WTC11 (cell line): ENCODE data around the gene CDC42EP4. TPM values are rescaled to one million over a fixed set of nuclear protein-coding genes. Genes with fewer than 3 reads are reported as not detected.
A peak's percentile ranks its signal among the peaks of the same experiment; 100 is the strongest.

Source experiments
- ATAC-seq: fragments of 200-7000 bp; cut with Tn5 transposase; 2 replicates; pipeline ENCODE4 v1.10.0; 2021; ENCODE audit warnings: mild to moderate bottlenecking, moderate library complexity
- CTCF ChIA-PET: fragments of 300-600 bp; sonication (Branson Sonifier 250); formaldehyde crosslinking; loops from one replicate; lab custom pipeline; 2021; ENCODE audit warnings: antibody characterized with exemption; lab: Charles Lee
- POLR2A ChIA-PET: fragments of 350-600 bp; sonication (Branson Sonifier 250); formaldehyde crosslinking; loops from one replicate; lab custom pipeline; 2021; ENCODE audit warnings: antibody characterized with exemption; lab: Charles Lee
- DNase-seq: peaks from one replicate; pipeline ENCODE4 v3.0.0; 2021; ENCODE audit warnings: low spot score
- H3K27ac Mint-ChIP-seq: 2 replicates; pipeline ENCODE4 v1.8.0; 2021; ENCODE audit warnings: mixed read lengths
- H3K27me3 Mint-ChIP-seq: 2 replicates; pipeline ENCODE4 v1.8.0; 2021; ENCODE audit warnings: low read depth, mild to moderate bottlenecking, moderate library complexity, mixed read lengths
- H3K36me3 Mint-ChIP-seq: 2 replicates; pipeline ENCODE4 v1.8.0; 2021; ENCODE audit warnings: mixed read lengths
- H3K4me1 Mint-ChIP-seq: 2 replicates; pipeline ENCODE4 v1.8.0; 2022; ENCODE audit warnings: mixed read lengths
- H3K4me3 Mint-ChIP-seq: 2 replicates; pipeline ENCODE4 v1.8.0; 2021; ENCODE audit warnings: mild to moderate bottlenecking, moderate library complexity, mixed read lengths
- H3K9me3 Mint-ChIP-seq: 2 replicates; pipeline ENCODE4 v1.8.0; 2021; ENCODE audit warnings: mixed read lengths
- ATF2 ChIP-seq: sonication (generic); formaldehyde crosslinking; IDR thresholded peaks from 2 replicates; pipeline ENCODE4 v1.8.1; 2022; ENCODE audit warnings: low read depth, missing genetic modification reagents, borderline replicate concordance
- ATF3 ChIP-seq: sonication (generic); formaldehyde crosslinking; conservative IDR thresholded peaks from 2 replicates; pipeline ENCODE4 v1.8.1; 2022; ENCODE audit warnings: mild to moderate bottlenecking, missing genetic modification reagents
- CREB1 ChIP-seq: sonication (generic); formaldehyde crosslinking; IDR thresholded peaks from 2 replicates; pipeline ENCODE4 v1.8.0; 2023; ENCODE audit warnings: mild to moderate bottlenecking, missing genetic modification reagents
- CTCF ChIP-seq: fragments of 200-600 bp; IDR thresholded peaks from 2 replicates; pipeline ENCODE4 v1.8.0; 2022; ENCODE audit warnings: antibody characterized with exemption
- EMX1 ChIP-seq: fragments of 250-450 bp; sonication (Bioruptor Pico); IDR thresholded peaks from 2 replicates; pipeline ENCODE4 v1.8.0; 2021; ENCODE audit warnings: mild to moderate bottlenecking
- ETV6 ChIP-seq: sonication (generic); formaldehyde crosslinking; IDR thresholded peaks from 2 replicates; pipeline ENCODE4 v1.8.1; 2022; ENCODE audit warnings: mild to moderate bottlenecking, missing genetic modification reagents
- GABPB1 ChIP-seq: sonication (generic); formaldehyde crosslinking; IDR thresholded peaks from 2 replicates; pipeline ENCODE4 v1.8.1; 2023; ENCODE audit warnings: mild to moderate bottlenecking, missing genetic modification reagents
- HMGA2 ChIP-seq: fragments of 250-450 bp; sonication (Bioruptor Pico); IDR thresholded peaks from 2 replicates; pipeline ENCODE4 v1.4.0; 2021; ENCODE audit warnings: mild to moderate bottlenecking, moderate library complexity
- HMGXB4 ChIP-seq: sonication (generic); formaldehyde crosslinking; IDR thresholded peaks from 2 replicates; pipeline ENCODE4 v1.8.1; 2023; ENCODE audit warnings: mild to moderate bottlenecking, moderate library complexity, missing genetic modification reagents
- MAX ChIP-seq: sonication (generic); formaldehyde crosslinking; IDR thresholded peaks from 2 replicates; pipeline ENCODE4 v1.8.0; 2022; ENCODE audit warnings: mild to moderate bottlenecking, missing genetic modification reagents
- PRDM15 ChIP-seq: sonication (generic); formaldehyde crosslinking; IDR thresholded peaks from 2 replicates; pipeline ENCODE4 v1.8.0; 2022; ENCODE audit warnings: missing genetic modification reagents
- PRRX2 ChIP-seq: fragments of 250-450 bp; sonication (Bioruptor Pico); IDR thresholded peaks from 2 replicates; pipeline ENCODE4 v1.8.0; 2021; ENCODE audit warnings: mild to moderate bottlenecking
- RELA ChIP-seq: sonication (generic); formaldehyde crosslinking; IDR thresholded peaks from 2 replicates; pipeline ENCODE4 v1.8.1; 2022; ENCODE audit warnings: missing genetic modification reagents, mild to moderate bottlenecking, borderline replicate concordance
- SMAD4 ChIP-seq: sonication (generic); formaldehyde crosslinking; IDR thresholded peaks from 2 replicates; pipeline ENCODE4 v1.8.0; 2022; ENCODE audit warnings: mild to moderate bottlenecking, missing genetic modification reagents
- SOX15 ChIP-seq: fragments of 250-450 bp; sonication (Bioruptor Pico); IDR thresholded peaks from 2 replicates; pipeline ENCODE4 v1.9.0; 2021; ENCODE audit warnings: mild to moderate bottlenecking
- SP1 ChIP-seq: sonication (generic); formaldehyde crosslinking; conservative IDR thresholded peaks from 2 replicates; pipeline ENCODE4 v1.8.1; 2022; ENCODE audit warnings: missing genetic modification reagents
- TCF7 ChIP-seq: sonication (generic); formaldehyde crosslinking; IDR thresholded peaks from 2 replicates; pipeline ENCODE4 v1.8.0; 2022; ENCODE audit warnings: mild to moderate bottlenecking, low read depth, missing genetic modification reagents, moderate library complexity
- TP53 ChIP-seq: sonication (generic); formaldehyde crosslinking; IDR thresholded peaks from 2 replicates; pipeline ENCODE4 v1.8.1; 2023; ENCODE audit warnings: mild to moderate bottlenecking, missing genetic modification reagents
- ZBTB21 ChIP-seq: sonication (generic); formaldehyde crosslinking; IDR thresholded peaks from 2 replicates; pipeline ENCODE4 v1.8.1; 2023; ENCODE audit warnings: mild to moderate bottlenecking, missing genetic modification reagents, borderline replicate concordance
- ZNF317 ChIP-seq: sonication (generic); formaldehyde crosslinking; IDR thresholded peaks from 2 replicates; pipeline ENCODE4 v1.8.1; 2023; ENCODE audit warnings: low read depth, mild to moderate bottlenecking, moderate library complexity, missing genetic modification reagents, borderline replicate concordance
- ZNF423 ChIP-seq: fragments of 250-450 bp; sonication (Bioruptor Pico); IDR thresholded peaks from 2 replicates; pipeline ENCODE4 v2.1.2; 2022; ENCODE audit warnings: mild to moderate bottlenecking, moderate library complexity
- total RNA-seq: library from RNA; stranded (reverse); gene quantifications from 3 replicates; pipeline ENCODE4 v1.2.3, GENCODE V29; 2021

CDC42EP4 gene
- total RNA-seq, 1 experiment from 2014 or later: 18.8 TPM

- Mint-ChIP-seq H3K9me3 (no peaks in the 10 kb centered on the region), H3K4me1 (peaks cover 57% of the 10 kb centered on the region), H3K4me3 (no peak overlapping the region), H3K27me3 (no peaks in the 10 kb centered on the region), H3K27ac (no peak overlapping the region), H3K36me3 (no peaks in the 10 kb centered on the region)
- ChIA-PET POLR2A (interaction anchor here (1.2 to 2.0 kb wide), 2 partner anchors 13 to 36 kb away, joined by 5 to 8 read pairs; no protein-coding TSS in a partner anchor), CTCF (interaction anchor here (1.0 to 1.8 kb wide), 5 partner anchors 13 to 89 kb away, joined by 4 to 17 read pairs (median 5); partner anchors contain the start of gene CDC42EP4)
- DNase-seq: no peak
- TF ChIP-seq RELA (no peak), ATF3 (no peak), GABPB1 (CRISPR knock-in tag) (no peak), TP53 (CRISPR knock-in tag) (no peak), ZBTB21 (CRISPR knock-in tag) (no peak), ZNF317 (no peak), EMX1 (CRISPR knock-in tag) (no peak), MAX (no peak), PRRX2 (CRISPR knock-in tag) (no peak), CREB1 (CRISPR knock-in tag) (no peak), CTCF (no peak), HMGXB4 (CRISPR knock-in tag) (no peak), SMAD4 (CRISPR knock-in tag) (no peak), HMGA2 (CRISPR knock-in tag) (no peak), SP1 (no peak), SOX15 (CRISPR knock-in tag) (no peak), PRDM15 (CRISPR knock-in tag) (no peak)
- ATAC-seq: no peak
Observed at GRCh38 chr17:73346501-73347162, 34.8 kb upstream of the CDC42EP4 start.

- Mint-ChIP-seq H3K27ac (peak overlapping the region; percentile 82), H3K9me3 (no peaks in the 10 kb centered on the region), H3K4me3 (no peak overlapping the region; the same call in 1 of the 2 replicates), H3K36me3 (no peaks in the 10 kb centered on the region), H3K4me1 (peaks cover 58% of the 10 kb centered on the region), H3K27me3 (no peaks in the 10 kb centered on the region)
- no peak for ATAC-seq
- POLR2A ChIA-PET: interaction anchor here (1.0 to 3.3 kb wide), 6 partner anchors 16 to 81 kb away, joined by 3 to 55 read pairs (median 5); partner anchors contain the start of gene CDC42EP4
- CTCF ChIA-PET: interaction anchor here (0.6 to 4.1 kb wide), 10 partner anchors 16 to 784 kb away, joined by 3 to 33 read pairs (median 5); partner anchors contain the start of gene CDC42EP4
- no peak for DNase-seq
- TF ChIP-seq TP53 (CRISPR knock-in tag) (no peak), ETV6 (CRISPR knock-in tag) (0 out of 2 replicates have a peak, but pooled peaks have one; percentile 45), ATF2 (CRISPR knock-in tag) (no peak), ZNF423 (CRISPR knock-in tag) (peak; percentile 60), TCF7 (CRISPR knock-in tag) (no peak)
Observed at GRCh38 chr17:73343739-73344454, 32.1 kb upstream of the CDC42EP4 start.
